Mesothelial cell of epicardium (in vitro differentiated cells): ENCODE data around the gene CD160. TPM values are rescaled to one million over a fixed set of nuclear protein-coding genes. Genes with fewer than 3 reads are reported as not detected.

Experiments used
- DNase-seq, 2 experiments: peaks; one replicate each; pipeline ENCODE4 v3.0.0; 2021; ENCODE audit warnings: low spot score in 2 of 2; ENCODE audit not compliant: unreplicated experiment in 2 of 2
- H3K27ac Mint-ChIP-seq: 2 replicates; pipeline ENCODE4 v1.8.0; 2021; ENCODE audit warnings: mixed read lengths
- H3K27me3 Mint-ChIP-seq: 2 replicates; pipeline ENCODE4 v1.8.0; 2021; ENCODE audit warnings: low read depth, mixed read lengths
- H3K36me3 Mint-ChIP-seq: 2 replicates; pipeline ENCODE4 v1.8.0; 2021; ENCODE audit warnings: mixed read lengths
- H3K4me1 Mint-ChIP-seq: 2 replicates; pipeline ENCODE4 v1.8.0; 2021; ENCODE audit warnings: mixed read lengths
- H3K4me3 Mint-ChIP-seq: 2 replicates; pipeline ENCODE4 v1.8.0; 2021; ENCODE audit warnings: mild to moderate bottlenecking, moderate library complexity, mixed read lengths
- H3K9me3 Mint-ChIP-seq: 2 replicates; pipeline ENCODE4 v1.8.0; 2021; ENCODE audit warnings: mixed read lengths
- CTCF ChIP-seq: fragments of 200-600 bp; sonication (generic); IDR thresholded peaks from one replicate; pipeline ENCODE4 v1.5.0; 2021; ENCODE audit warnings: antibody characterized with exemption; ENCODE audit not compliant: unreplicated experiment
- total RNA-seq: library from RNA; stranded (reverse); gene quantifications from 3 replicates; pipeline ENCODE4 v1.2.1, GENCODE V29; 2021

The CD160 gene
- total RNA-seq, 1 donor from 2014 or later, result not detected

DNA sequence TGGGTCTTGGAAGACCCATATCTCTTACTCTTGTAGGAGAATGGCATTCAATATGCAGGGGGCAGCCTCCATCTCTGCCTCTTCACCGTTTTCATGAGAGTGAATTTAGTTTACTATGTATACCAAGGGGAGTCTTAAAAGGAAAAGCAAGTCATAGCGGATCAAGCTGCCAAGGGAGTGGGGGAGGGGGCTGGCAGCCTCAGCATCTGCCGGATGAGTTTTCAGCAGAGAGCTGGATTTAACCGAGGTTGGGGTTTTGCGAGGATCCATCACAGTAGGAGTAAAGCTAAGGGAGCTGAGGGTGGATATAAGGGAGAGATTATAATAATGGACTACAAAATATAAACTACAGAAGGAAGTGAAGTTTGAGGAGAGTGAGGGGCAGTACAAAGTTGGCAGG lies 9.9 kb downstream of the CD160 start:
- Mint-ChIP-seq H3K36me3 (no peaks in the 10 kb centered on the region), H3K4me3 (no peak overlapping the region), H3K4me1 (no peaks in the 10 kb centered on the region), H3K27ac (no peak overlapping the region), H3K9me3 (peaks cover 3% of the 10 kb centered on the region), H3K27me3 (no peaks in the 10 kb centered on the region)
- no peak for TF ChIP-seq CTCF
- no peak for DNase-seq

DNA sequence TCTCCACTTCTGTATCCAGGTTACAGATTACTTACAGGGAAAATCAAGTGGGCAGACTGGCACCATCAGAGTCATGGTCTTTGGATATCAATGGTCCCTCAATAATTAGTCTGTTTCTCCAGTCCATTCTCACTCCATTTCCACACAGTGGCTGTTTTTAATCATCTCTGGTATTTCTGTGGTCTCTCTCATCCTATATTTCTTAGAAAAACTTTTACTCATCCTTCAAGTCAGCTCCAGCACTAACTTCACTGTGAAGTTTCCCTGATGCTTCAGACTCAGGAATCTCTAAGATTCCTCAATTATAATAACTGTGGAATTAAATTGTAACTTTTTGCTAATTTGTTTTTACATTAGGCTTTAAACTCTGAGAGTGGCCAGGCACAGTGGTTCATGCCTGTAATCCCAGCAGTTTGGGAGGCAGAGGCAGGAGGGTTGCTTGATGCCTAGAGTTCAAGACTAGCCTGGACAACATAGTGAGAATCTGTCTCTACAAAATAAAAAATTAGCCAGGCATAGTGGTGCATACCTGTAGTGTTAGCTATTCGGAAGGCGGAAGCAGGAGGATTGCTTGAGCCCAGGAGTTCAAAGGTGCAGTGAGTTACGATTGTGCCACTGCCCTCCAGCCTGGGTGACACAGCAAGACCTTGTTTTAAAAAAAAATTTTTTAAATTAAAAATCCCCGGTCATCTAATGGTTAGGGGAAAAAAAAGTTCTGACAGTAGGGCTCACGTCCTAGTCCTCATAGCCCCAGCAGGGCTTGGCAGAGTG lies 10.6 kb downstream of the CD160 start:
- peaks cover 3% of the 10 kb centered on the region for H3K9me3 Mint-ChIP-seq
- no peak for TF ChIP-seq CTCF
- H3K27me3 Mint-ChIP-seq, result no peaks in the 10 kb centered on the region
- H3K4me3 Mint-ChIP-seq, result no peak overlapping the region
- DNase-seq, result no peak
- no peaks in the 10 kb centered on the region for H3K4me1 Mint-ChIP-seq
- no peak overlapping the region for H3K27ac Mint-ChIP-seq
- no peaks in the 10 kb centered on the region for H3K36me3 Mint-ChIP-seq

DNA sequence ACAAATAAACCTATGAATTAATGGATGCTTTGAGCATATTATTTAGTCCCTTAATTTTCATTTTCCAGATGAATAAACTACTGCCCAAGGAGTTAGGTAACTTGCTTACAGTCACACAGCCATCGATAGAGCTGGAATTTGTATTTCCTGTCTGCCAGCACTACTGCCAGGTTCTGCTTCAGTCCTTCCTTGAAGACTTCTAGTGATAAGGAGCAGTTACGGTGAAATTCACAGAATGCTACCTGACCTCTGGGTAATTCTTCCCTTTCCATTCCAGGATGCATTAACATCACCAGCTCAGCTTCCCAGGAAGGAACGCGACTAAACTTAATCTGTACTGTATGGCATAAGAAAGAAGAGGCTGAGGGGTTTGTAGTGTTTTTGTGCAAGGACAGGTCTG lies 11.2 kb downstream of the CD160 start:
- no peak for TF ChIP-seq CTCF
- H3K4me1 Mint-ChIP-seq, result no peaks in the 10 kb centered on the region
- DNase-seq, result no peak
- H3K36me3 Mint-ChIP-seq, result no peaks in the 10 kb centered on the region
- H3K9me3 Mint-ChIP-seq, result peaks cover 3% of the 10 kb centered on the region
- no peak overlapping the region for H3K27ac Mint-ChIP-seq
- H3K4me3 Mint-ChIP-seq, result no peak overlapping the region
- H3K27me3 Mint-ChIP-seq, result no peaks in the 10 kb centered on the region

GRCh38 chr1:145730900-145731299 lies 11.6 kb downstream of the CD160 start:
- no peak for TF ChIP-seq CTCF
- Mint-ChIP-seq H3K36me3 (no peaks in the 10 kb centered on the region), H3K9me3 (peaks cover 3% of the 10 kb centered on the region), H3K27me3 (no peaks in the 10 kb centered on the region), H3K4me3 (no peak overlapping the region), H3K27ac (no peak overlapping the region), H3K4me1 (no peaks in the 10 kb centered on the region)
- no peak for DNase-seq

DNA sequence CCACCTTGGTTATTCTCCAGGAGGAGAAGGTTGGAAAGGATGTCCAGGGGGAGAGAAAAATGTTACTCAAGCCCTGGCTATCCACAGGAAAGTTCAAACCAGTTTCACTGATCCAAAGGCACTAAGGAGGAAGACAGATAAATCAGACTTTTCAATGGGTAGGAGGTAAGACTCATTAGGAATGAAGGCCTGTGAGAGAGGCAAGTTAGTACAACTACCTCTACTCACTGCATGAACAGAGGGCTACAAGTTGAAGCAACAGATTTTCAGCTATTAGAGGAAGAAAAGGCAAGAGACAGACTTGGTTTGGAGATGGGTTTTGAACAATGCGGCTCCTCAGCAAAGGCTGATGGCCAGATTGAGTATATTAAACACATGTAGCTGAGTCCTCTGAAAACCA lies 16.9 kb downstream of the CD160 start:
- DNase-seq, result no peak
- Mint-ChIP-seq H3K4me1 (no peaks in the 10 kb centered on the region), H3K4me3 (no peak overlapping the region), H3K27me3 (no peaks in the 10 kb centered on the region), H3K27ac (no peak overlapping the region), H3K9me3 (peaks cover 3% of the 10 kb centered on the region), H3K36me3 (peaks cover 3% of the 10 kb centered on the region)
- no peak for TF ChIP-seq CTCF

- Mint-ChIP-seq H3K4me3 (no peak overlapping the region), H3K36me3 (peaks cover 31% of the 10 kb centered on the region), H3K4me1 (no peaks in the 10 kb centered on the region), H3K27ac (no peak overlapping the region), H3K27me3 (no peaks in the 10 kb centered on the region), H3K9me3 (no peaks in the 10 kb centered on the region)
- no peak for TF ChIP-seq CTCF
- DNase-seq, result no peak
These were observed 21.0 kb downstream of the CD160 start for GRCh38 chr1:145740269-145740668.
